Activated CD8-positive, alpha-beta T cell treated with anti-CD3 and anti-CD28 coated beads for 36 hours (primary cell): ENCODE results near the gene AMTN. TPM values are rescaled to one million over a fixed set of nuclear protein-coding genes. Genes with fewer than 3 reads are reported as not detected.
A peak's percentile ranks its signal among the peaks of the same experiment; 100 is the strongest.

Experiments
- ATAC-seq: fragments of 200-7000 bp; cut with Tn5 transposase; one replicate; pipeline ENCODE4 v1.10.0; 2021; ENCODE audit warnings: mild to moderate bottlenecking, moderate library complexity
- CTCF ChIA-PET: fragments of 350-600 bp; sonication (Branson Sonifier 250); formaldehyde crosslinking; loops from one replicate; lab custom pipeline; 2021; ENCODE audit warnings: antibody characterized with exemption; lab: Charles Lee
- POLR2A ChIA-PET: fragments of 350-600 bp; sonication (Branson Sonifier 250); formaldehyde crosslinking; loops from one replicate; lab custom pipeline; 2021; ENCODE audit warnings: antibody characterized with exemption; lab: Charles Lee
- DNase-seq: peaks from one replicate; pipeline ENCODE4 v3.0.0-alpha.2; 2020
- H3K27ac Mint-ChIP-seq: one replicate; pipeline ENCODE4 v1.8.0; 2021; ENCODE audit warnings: mild to moderate bottlenecking, mixed read lengths
- H3K27me3 Mint-ChIP-seq: one replicate; pipeline ENCODE4 v1.8.0; 2021; ENCODE audit warnings: mixed read lengths
- H3K36me3 Mint-ChIP-seq: one replicate; pipeline ENCODE4 v1.8.0; 2021; ENCODE audit warnings: low read depth, mixed read lengths
- H3K4me1 Mint-ChIP-seq: one replicate; pipeline ENCODE4 v1.8.0; 2021; ENCODE audit warnings: low read depth, mixed read lengths
- H3K4me3 Mint-ChIP-seq: one replicate; pipeline ENCODE4 v1.8.0; 2021; ENCODE audit warnings: mild to moderate bottlenecking, moderate library complexity, mixed read lengths
- H3K9me3 Mint-ChIP-seq: one replicate; pipeline ENCODE4 v1.8.0; 2021; ENCODE audit warnings: mixed read lengths
- CTCF ChIP-seq: fragments of 200-600 bp; IDR thresholded peaks from one replicate; pipeline ENCODE4 v1.8.0; 2022; ENCODE audit warnings: antibody characterized with exemption, mild to moderate bottlenecking
- intact Hi-C: fragments of 100-400 bp; cut with micrococcal nuclease; formaldehyde crosslinking; loops from one replicate; pipeline ENCODE4 v1.10.0; 2022
- total RNA-seq, 2 experiments: library from RNA; stranded (reverse); gene quantifications; one replicate each; pipeline ENCODE4 v1.2.3, GENCODE V29; 2021

The AMTN gene
- total RNA-seq, 2 experiments from 2014 or later, result not detected

GRCh38 chr4:70504733-70505132 lies 13.6 kb upstream of the AMTN start:
- ChIA-PET CTCF (interaction anchor here (0.6 to 1.0 kb wide), 5 partner anchors 17 to 703 kb away, joined by 3 read pairs; no protein-coding TSS in a partner anchor), POLR2A (no interaction called here)
- no peaks in the 10 kb centered on the region for H3K4me1 Mint-ChIP-seq

GRCh38 chr4:70505151-70505748 lies 13.1 kb upstream of the AMTN start:
- TF ChIP-seq CTCF, result peak; percentile 94
- no peaks in the 10 kb centered on the region for H3K36me3 Mint-ChIP-seq
- DNase-seq, result peak; percentile 59
- peaks cover 1% of the 10 kb centered on the region for H3K27me3 Mint-ChIP-seq
- intact Hi-C loops, result loop anchor here (10.0 kb wide), 2 partner anchors 320 to 810 kb away; no protein-coding TSS in a partner anchor
- peak; percentile 69 for ATAC-seq
- ChIA-PET POLR2A (no interaction called here), CTCF (interaction anchor here (0.6 to 1.1 kb wide), 5 partner anchors 17 to 702 kb away, joined by 3 to 5 read pairs (median 3); no protein-coding TSS in a partner anchor)
- H3K9me3 Mint-ChIP-seq, result no peaks in the 10 kb centered on the region
- no peaks in the 10 kb centered on the region for H3K4me1 Mint-ChIP-seq
- no peak overlapping the region for H3K27ac Mint-ChIP-seq
- no peak overlapping the region for H3K4me3 Mint-ChIP-seq

More at GRCh38 chr4:70504733-70505132, 13.6 kb upstream of the AMTN start:
- no peak for TF ChIP-seq CTCF
- Mint-ChIP-seq H3K4me3 (no peak overlapping the region), H3K27me3 (peaks cover 1% of the 10 kb centered on the region), H3K27ac (no peak overlapping the region), H3K9me3 (no peaks in the 10 kb centered on the region), H3K36me3 (no peaks in the 10 kb centered on the region)
- intact Hi-C loops, result loop anchor here (10.0 kb wide), 2 partner anchors 320 to 810 kb away; no protein-coding TSS in a partner anchor
- ATAC-seq (no peak), DNase-seq (no peak)

GRCh38 chr4:70508801-70509200 lies 9.6 kb upstream of the AMTN start:
- Mint-ChIP-seq H3K27ac (no peak overlapping the region), H3K9me3 (no peaks in the 10 kb centered on the region), H3K4me3 (no peak overlapping the region), H3K4me1 (no peaks in the 10 kb centered on the region), H3K36me3 (no peaks in the 10 kb centered on the region), H3K27me3 (peaks cover 1% of the 10 kb centered on the region)
- DNase-seq (no peak), ATAC-seq (no peak)
- TF ChIP-seq CTCF, result no peak
- POLR2A ChIA-PET, result no interaction called here
- CTCF ChIA-PET, result no interaction called here
- intact Hi-C loops, result loop anchor here (10.0 kb wide), 2 partner anchors 324 to 814 kb away; no protein-coding TSS in a partner anchor

GRCh38 chr4:70511365-70511764 lies 7.0 kb upstream of the AMTN start:
- Mint-ChIP-seq H3K4me1 (no peaks in the 10 kb centered on the region), H3K27ac (no peak overlapping the region), H3K4me3 (no peak overlapping the region), H3K9me3 (no peaks in the 10 kb centered on the region), H3K27me3 (peaks cover 1% of the 10 kb centered on the region), H3K36me3 (no peaks in the 10 kb centered on the region)
- POLR2A ChIA-PET, result no interaction called here
- CTCF ChIA-PET, result interaction anchor here (0.9 kb wide), 1 partner anchor 47 kb away, joined by 3 read pairs; no protein-coding TSS in a partner anchor
- ATAC-seq (no peak), DNase-seq (no peak)
- intact Hi-C loops, result no loop called here
- no peak for TF ChIP-seq CTCF
